ENCODE data around the gene TMEM187. TPM values are rescaled to one million over a fixed set of nuclear protein-coding genes. Genes with fewer than 3 reads are reported as not detected.

The TMEM187 gene
- total and polyA plus RNA-seq, 2 donors (not counting 3 experiments of a cell fraction or from before 2014, with no cell fraction given), result 2.6 to 15.7 TPM

- H3K9me1 ChIP-seq (replicated peaks; ENCODE audit: control insufficient read depth, extremely low read depth, insufficient read depth, low read length), result no peaks in the 10 kb centered on the region
- POLR2A ChIA-PET, result no interaction called here
- no peaks in the 10 kb centered on the region for H3K27me3 ChIP-seq (ENCODE audit: control insufficient read depth in 2 of 2, insufficient read depth in 2 of 2, low read length in 2 of 2)
- no peak for TF ChIP-seq GATA2 (IDR thresholded peaks at IDR 0.05; ENCODE audit: insufficient read depth, insufficient read length, low read depth, low read length)
- TF ChIP-seq POLR2A (IDR thresholded peaks at IDR 0.05; ENCODE audit: low read depth, low read length), result no peak
- no peak for TF ChIP-seq JUN (IDR thresholded peaks at IDR 0.05; ENCODE audit: borderline replicate concordance, insufficient read depth, insufficient read length, low read depth)
- TF ChIP-seq CTCF (IDR thresholded peaks at IDR 0.05; ENCODE audit: extremely low read depth in 1 of 2, insufficient read depth in 1 of 2, low read depth in 1 of 2, low read length in 2 of 2), result no peak
- no peak for TF ChIP-seq MAX (IDR thresholded peaks at IDR 0.05; ENCODE audit: insufficient read depth, insufficient read length)
- no peak overlapping the region for H3K27ac ChIP-seq (ENCODE audit: insufficient read depth, low read depth, low read length)
- H3K9me3 ChIP-seq (replicated peaks; ENCODE audit: control insufficient read depth, insufficient read depth, low read length), result no peaks in the 10 kb centered on the region
- intact Hi-C loops (cut with micrococcal nuclease) (no loop called here), dilution Hi-C loops (cut with MboI; ENCODE audit: extremely low pct_ligation_motif_present, low sequenced_read_pairs) (no loop called here)
- FAIRE-seq, result no peak
- DNase-seq (ENCODE audit: low read depth, low spot score), result no peak
- H3K4me2 ChIP-seq (ENCODE audit: insufficient read depth, low read length), result no peak overlapping the region
- H3K9ac ChIP-seq (replicated peaks; ENCODE audit: extremely low read depth, insufficient read depth, low read length), result no peak overlapping the region
- CTCF ChIA-PET, result no interaction called here
- peaks cover 22% of the 10 kb centered on the region for H3K4me1 ChIP-seq (ENCODE audit: control insufficient read depth, extremely low read depth, insufficient read depth, low read length)
- H4K20me1 ChIP-seq (replicated peaks; ENCODE audit: control insufficient read depth, extremely low read depth, insufficient read depth, low read length), result no peaks in the 10 kb centered on the region
- H3K79me2 ChIP-seq (ENCODE audit: control insufficient read depth, insufficient read depth, low read length), result peaks cover 28% of the 10 kb centered on the region
- no TSS peak for BruUV-seq (replicated peaks)
- H3K36me3 ChIP-seq (ENCODE audit: control insufficient read depth in 2 of 2, extremely low read depth in 1 of 2, insufficient read depth in 2 of 2, low read length in 2 of 2), result peaks cover 0 to 19% of the 10 kb centered on the region in 2 experiments
- no peak overlapping the region for H2AFZ ChIP-seq (ENCODE audit: low read depth, low read length)
- H3K4me3 ChIP-seq (replicated peaks in 1 of 3; ENCODE audit: insufficient read depth in 1 of 3, low read depth in 1 of 3, low read length in 3 of 3), result no peak overlapping the region
These were observed 43.2 kb downstream of the TMEM187 start for GRCh38 chrX:154015581-154016264.

Measured in endothelial cell of umbilical vein (primary cell).